ENCODE data around the gene XAF1.
"Not testable (repeated sequence)": the region's sequence is repeated elsewhere in the genome, so short reads cannot be mapped to it uniquely, and the experiment has no call there.

The XAF1 gene

GRCh38 chr17:6724009-6724408, 31.8 kb upstream of the XAF1 start:
- TF ChIP-seq ZNF274 (IDR thresholded peaks at IDR 0.05; ENCODE audit: low read depth, low read length) (no peak), SUZ12 (IDR thresholded peaks at IDR 0.05; ENCODE audit: extremely low read depth, insufficient read depth, insufficient read length) (no peak), YY1 (IDR thresholded peaks at IDR 0.05; ENCODE audit: insufficient read depth, insufficient read length) (no peak)
- no peaks in the 10 kb centered on the region for H3K4me1 ChIP-seq (ENCODE audit: insufficient read depth, insufficient read length)
- no peaks in the 10 kb centered on the region for H3K36me3 ChIP-seq (ENCODE audit: insufficient read depth, insufficient read length, low read length)
- DNase-seq (ENCODE audit: low read depth, low spot score): no peak
- no peaks in the 10 kb centered on the region for H3K27me3 ChIP-seq (ENCODE audit: insufficient read depth, insufficient read length)
- H3K4me3 ChIP-seq (ENCODE audit: insufficient read length, low read depth): no peak overlapping the region
- no peak overlapping the region for H3K9ac ChIP-seq (ENCODE audit: insufficient read length, low read depth)
- H3K9me3 ChIP-seq (ENCODE audit: insufficient read depth, low read length): no peaks in the 10 kb centered on the region

DNA sequence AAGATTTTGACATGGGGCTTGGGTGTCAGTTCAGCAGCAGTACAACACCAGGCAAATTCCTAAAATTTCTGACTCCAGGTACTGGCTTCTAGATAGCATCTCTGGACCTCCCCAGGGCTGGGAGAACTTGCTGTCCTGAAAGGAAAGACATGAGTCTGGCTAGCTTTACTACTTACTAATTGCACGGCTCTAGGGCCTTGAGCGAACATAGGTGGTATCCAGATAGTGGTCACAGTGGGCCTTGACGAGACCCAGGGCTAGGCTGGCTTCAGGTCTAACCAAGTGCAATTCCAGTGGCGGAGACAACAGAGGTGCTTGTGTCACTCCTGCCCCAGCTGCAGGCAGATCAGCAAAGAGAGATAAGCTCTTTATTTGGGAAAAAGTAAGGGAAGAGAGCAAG, 26.3 kb upstream of the XAF1 start:
- Histone ChIP-seq H3K9ac (ENCODE audit: insufficient read length, low read depth) (no peak overlapping the region), H3K9me3 (ENCODE audit: insufficient read depth, low read length) (no peaks in the 10 kb centered on the region), H3K4me1 (ENCODE audit: insufficient read depth, insufficient read length) (no peaks in the 10 kb centered on the region), H3K36me3 (ENCODE audit: insufficient read depth, insufficient read length, low read length) (no peaks in the 10 kb centered on the region), H3K27me3 (ENCODE audit: insufficient read depth, insufficient read length) (no peaks in the 10 kb centered on the region), H3K4me3 (ENCODE audit: insufficient read length, low read depth) (no peak overlapping the region)
- no peak for TF ChIP-seq ZNF274 (IDR thresholded peaks at IDR 0.05; ENCODE audit: low read depth, low read length)
- no peak for TF ChIP-seq SUZ12 (IDR thresholded peaks at IDR 0.05; ENCODE audit: extremely low read depth, insufficient read depth, insufficient read length)
- TF ChIP-seq YY1 (IDR thresholded peaks at IDR 0.05; ENCODE audit: insufficient read depth, insufficient read length): no peak
- DNase-seq (ENCODE audit: low read depth, low spot score): no peak

GRCh38 chr17:6746665-6747064, 9.2 kb upstream of the XAF1 start:
- not testable (repeated sequence) for H3K4me1 ChIP-seq (ENCODE audit: insufficient read depth, insufficient read length); H3K27me3 ChIP-seq (ENCODE audit: insufficient read depth, insufficient read length); H3K9ac ChIP-seq (ENCODE audit: insufficient read length, low read depth); H3K36me3 ChIP-seq (ENCODE audit: insufficient read depth, insufficient read length, low read length); DNase-seq (ENCODE audit: low read depth, low spot score); H3K4me3 ChIP-seq (ENCODE audit: insufficient read length, low read depth); H3K9me3 ChIP-seq (ENCODE audit: insufficient read depth, low read length)

- H3K4me3 ChIP-seq (ENCODE audit: insufficient read length, low read depth): no peak overlapping the region
- H3K9me3 ChIP-seq (ENCODE audit: insufficient read depth, low read length): no peaks in the 10 kb centered on the region
- H3K4me1 ChIP-seq (ENCODE audit: insufficient read depth, insufficient read length): no peaks in the 10 kb centered on the region
- H3K9ac ChIP-seq (ENCODE audit: insufficient read length, low read depth): no peak overlapping the region
- no peaks in the 10 kb centered on the region for H3K27me3 ChIP-seq (ENCODE audit: insufficient read depth, insufficient read length)
- DNase-seq (ENCODE audit: low read depth, low spot score): no peak
- no peak for TF ChIP-seq YY1 (IDR thresholded peaks at IDR 0.05; ENCODE audit: insufficient read depth, insufficient read length)
- TF ChIP-seq ZNF274 (IDR thresholded peaks at IDR 0.05; ENCODE audit: low read depth, low read length): no peak
- TF ChIP-seq SUZ12 (IDR thresholded peaks at IDR 0.05; ENCODE audit: extremely low read depth, insufficient read depth, insufficient read length): no peak
- no peaks in the 10 kb centered on the region for H3K36me3 ChIP-seq (ENCODE audit: insufficient read depth, insufficient read length, low read length)
These were observed 7.2 kb upstream of the XAF1 start for GRCh38 chr17:6748617-6749016.

GRCh38 chr17:6749519-6749918, 6.3 kb upstream of the XAF1 start:
- Histone ChIP-seq H3K9me3 (ENCODE audit: insufficient read depth, low read length) (no peaks in the 10 kb centered on the region), H3K9ac (ENCODE audit: insufficient read length, low read depth) (no peak overlapping the region), H3K4me3 (ENCODE audit: insufficient read length, low read depth) (no peak overlapping the region), H3K4me1 (ENCODE audit: insufficient read depth, insufficient read length) (no peaks in the 10 kb centered on the region), H3K27me3 (ENCODE audit: insufficient read depth, insufficient read length) (no peaks in the 10 kb centered on the region), H3K36me3 (ENCODE audit: insufficient read depth, insufficient read length, low read length) (no peaks in the 10 kb centered on the region)
- TF ChIP-seq SUZ12 (IDR thresholded peaks at IDR 0.05; ENCODE audit: extremely low read depth, insufficient read depth, insufficient read length) (no peak), YY1 (IDR thresholded peaks at IDR 0.05; ENCODE audit: insufficient read depth, insufficient read length) (no peak), ZNF274 (IDR thresholded peaks at IDR 0.05; ENCODE audit: low read depth, low read length) (no peak)
- no peak for DNase-seq (ENCODE audit: low read depth, low spot score)

DNA sequence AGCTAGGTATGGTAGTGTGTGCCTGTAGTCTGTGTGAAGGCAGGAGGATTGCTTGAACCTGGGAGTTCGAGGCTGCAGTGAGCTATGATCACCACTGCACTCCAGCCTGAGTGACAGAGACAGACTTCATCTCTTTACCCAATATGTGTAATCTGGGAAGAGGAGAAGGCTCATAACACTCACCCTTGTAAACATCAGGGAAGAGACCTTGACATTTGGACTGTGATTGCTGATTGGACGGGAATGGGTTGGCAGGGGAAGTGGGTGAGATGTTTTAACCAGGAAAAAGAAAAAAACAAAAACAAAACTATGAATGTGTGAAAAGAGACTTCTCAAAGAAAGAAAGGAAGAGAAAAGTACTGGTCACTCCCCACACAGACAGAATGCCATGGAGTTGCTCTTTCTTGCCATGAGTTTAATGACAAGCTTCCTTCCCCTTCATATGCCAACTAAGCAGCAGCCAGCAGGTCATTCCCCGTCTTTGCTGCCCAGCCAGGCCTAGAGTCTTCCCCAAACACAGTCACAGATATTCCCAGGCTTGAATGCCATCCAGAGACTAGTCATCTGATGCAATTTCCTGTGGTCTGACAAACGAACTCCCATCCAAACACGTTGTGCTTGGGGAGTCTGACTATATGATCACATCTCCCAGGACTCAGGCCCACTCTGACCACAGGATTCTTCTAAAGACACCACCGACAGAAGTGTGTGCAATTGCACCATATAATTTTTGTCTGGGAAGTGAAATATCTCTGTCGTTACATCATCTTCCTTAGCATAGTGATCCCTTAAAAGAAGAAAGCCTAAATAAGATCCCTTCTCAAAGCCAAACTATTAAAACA, 3.6 kb upstream of the XAF1 start:
- Histone ChIP-seq H3K9ac (ENCODE audit: insufficient read length, low read depth) (no peak overlapping the region), H3K36me3 (ENCODE audit: insufficient read depth, insufficient read length, low read length) (no peaks in the 10 kb centered on the region), H3K9me3 (ENCODE audit: insufficient read depth, low read length) (no peaks in the 10 kb centered on the region), H3K27me3 (ENCODE audit: insufficient read depth, insufficient read length) (no peaks in the 10 kb centered on the region), H3K4me3 (ENCODE audit: insufficient read length, low read depth) (no peak overlapping the region), H3K4me1 (ENCODE audit: insufficient read depth, insufficient read length) (peaks cover 2% of the 10 kb centered on the region)
- no peak for TF ChIP-seq SUZ12 (IDR thresholded peaks at IDR 0.05; ENCODE audit: extremely low read depth, insufficient read depth, insufficient read length)
- TF ChIP-seq ZNF274 (IDR thresholded peaks at IDR 0.05; ENCODE audit: low read depth, low read length): no peak
- TF ChIP-seq YY1 (IDR thresholded peaks at IDR 0.05; ENCODE audit: insufficient read depth, insufficient read length): no peak
- DNase-seq (ENCODE audit: low read depth, low spot score): no peak

DNA sequence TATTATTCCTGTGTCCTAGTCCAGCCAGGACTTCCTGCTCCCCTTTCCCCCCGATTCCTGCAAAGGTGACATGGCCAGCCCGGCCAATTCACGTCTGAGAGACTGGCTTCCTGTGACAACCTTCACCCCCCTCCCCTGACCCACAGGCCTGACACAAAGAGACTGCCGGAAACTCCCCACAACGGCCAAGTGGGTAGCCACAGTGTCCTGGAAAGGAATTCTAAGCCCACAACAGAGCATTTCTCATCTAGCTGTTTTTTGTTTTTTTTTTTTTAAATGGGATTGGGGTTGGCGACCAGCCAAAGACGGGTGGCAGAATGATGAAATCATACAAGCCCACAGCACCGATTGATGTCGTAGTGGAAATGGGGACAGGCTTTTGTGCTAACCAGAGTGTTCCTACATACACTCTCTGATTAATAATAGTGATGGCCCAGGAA, 2.8 kb upstream of the XAF1 start:
- TF ChIP-seq ZNF274 (IDR thresholded peaks at IDR 0.05; ENCODE audit: low read depth, low read length) (no peak), SUZ12 (IDR thresholded peaks at IDR 0.05; ENCODE audit: extremely low read depth, insufficient read depth, insufficient read length) (no peak), YY1 (IDR thresholded peaks at IDR 0.05; ENCODE audit: insufficient read depth, insufficient read length) (no peak)
- Histone ChIP-seq H3K36me3 (ENCODE audit: insufficient read depth, insufficient read length, low read length) (no peaks in the 10 kb centered on the region), H3K9me3 (ENCODE audit: insufficient read depth, low read length) (no peaks in the 10 kb centered on the region), H3K4me3 (ENCODE audit: insufficient read length, low read depth) (no peak overlapping the region), H3K27me3 (ENCODE audit: insufficient read depth, insufficient read length) (no peaks in the 10 kb centered on the region), H3K4me1 (ENCODE audit: insufficient read depth, insufficient read length) (peaks cover 2% of the 10 kb centered on the region), H3K9ac (ENCODE audit: insufficient read length, low read depth) (no peak overlapping the region)
- no peak for DNase-seq (ENCODE audit: low read depth, low spot score)

Measured in NT2/D1 (cell line).